CD4-positive, alpha-beta T cell (primary cell): Measurements from ENCODE around the gene WNK1. TPM values are rescaled to one million over a fixed set of nuclear protein-coding genes. Genes with fewer than 3 reads are reported as not detected.

Experiments used
- ATAC-seq: fragments of 200-7000 bp; cut with Tn5 transposase; one replicate; pipeline ENCODE4 v1.10.0; 2022; ENCODE audit warnings: mild to moderate bottlenecking; ENCODE audit not compliant: poor library complexity
- CTCF ChIA-PET: fragments of 350-600 bp; sonication (Branson Sonifier 250); formaldehyde crosslinking; loops from one replicate; lab custom pipeline; 2021; ENCODE audit warnings: antibody characterized with exemption, inconsistent platforms; lab: Charles Lee
- POLR2A ChIA-PET: fragments of 350-600 bp; sonication (Branson Sonifier 250); formaldehyde crosslinking; loops from one replicate; lab custom pipeline; 2021; ENCODE audit warnings: antibody characterized with exemption, inconsistent platforms; lab: Charles Lee
- DNase-seq, 14 experiments: peaks; one replicate each; pipeline ENCODE4 v3.0.0-alpha.2; 2013 to 2020; ENCODE audit warnings: mixed read lengths in 2 of 14
- H3K27ac ChIP-seq, 2 donors: one replicate each; pipeline versions ENCODE4 v1.5.1 to v1.7.0; 2013; ENCODE audit warnings: low read length in 2 of 2, low read depth in 1 of 2, mild to moderate bottlenecking in 1 of 2
- H3K27me3 ChIP-seq, 2 experiments: 1 replicate in 1 of 2; 2 replicates in 1 of 2; pipeline versions ENCODE4 v1.6.1 to v1.7.0; 2013; ENCODE audit warnings: low read length in 2 of 2, control low read depth in 1 of 2, mild to moderate bottlenecking in 1 of 2, moderate library complexity in 1 of 2; ENCODE audit not compliant: insufficient read depth in 2 of 2, control insufficient read depth in 1 of 2
- H3K36me3 ChIP-seq: one replicate; pipeline ENCODE4 v1.6.1; 2013; ENCODE audit warnings: low read length, control low read depth; ENCODE audit not compliant: insufficient read depth
- H3K4me1 ChIP-seq: one replicate; pipeline ENCODE4 v1.6.1; 2013; ENCODE audit warnings: low read length, control low read depth; ENCODE audit not compliant: insufficient read depth
- H3K4me3 ChIP-seq: one replicate; pipeline ENCODE4 v1.5.1; 2013; ENCODE audit warnings: mild to moderate bottlenecking, low read length, moderate library complexity
- H3K9me3 ChIP-seq, 2 experiments: 1 replicate in 1 of 2; 2 replicates in 1 of 2; pipeline versions ENCODE4 v1.6.1 to v1.7.0; 2013; ENCODE audit warnings: low read length in 2 of 2, mild to moderate bottlenecking in 2 of 2, control low read depth in 1 of 2, moderate library complexity in 1 of 2; ENCODE audit not compliant: control insufficient read depth in 1 of 2, insufficient read depth in 1 of 2
- H3K27ac Mint-ChIP-seq: one replicate; pipeline ENCODE4 v1.8.0; 2020; ENCODE audit warnings: mixed read lengths
- H3K27me3 Mint-ChIP-seq: one replicate; pipeline ENCODE4 v1.8.0; 2021; ENCODE audit warnings: mixed read lengths
- H3K36me3 Mint-ChIP-seq: one replicate; pipeline ENCODE4 v1.8.0; 2021; ENCODE audit warnings: low read depth, mixed read lengths
- H3K4me1 Mint-ChIP-seq: one replicate; pipeline ENCODE4 v1.8.0; 2021; ENCODE audit warnings: low read depth, mixed read lengths
- H3K4me3 Mint-ChIP-seq: one replicate; pipeline ENCODE4 v1.8.0; 2020; ENCODE audit warnings: mild to moderate bottlenecking, mixed read lengths
- H3K9me3 Mint-ChIP-seq: one replicate; pipeline ENCODE4 v1.8.0; 2020; ENCODE audit warnings: mixed read lengths
- CTCF ChIP-seq: fragments of 200-600 bp; IDR thresholded peaks from one replicate; pipeline ENCODE4 v1.8.0; 2022; ENCODE audit warnings: antibody characterized with exemption, mild to moderate bottlenecking
- intact Hi-C, 2 experiments: fragments of 100-400 bp; cut with DNase I in 1 of 2; cut with micrococcal nuclease in 1 of 2; formaldehyde crosslinking; loops; one replicate each; pipeline versions ENCODE4 v1.15.1 to v1.9.0; 2023 to 2025; cut with DNase I, micrococcal nuclease
- total RNA-seq, 174 experiments: library from RNA in 2 of 174; stranded (reverse) in 2 of 174; gene quantifications; one replicate each; pipeline ENCODE4 v1.2.3 and lab custom pipeline; 2021 to 2026

WNK1 gene
- total RNA-seq, 2 experiments from 2014 or later = 193 to 198 TPM

- ChIA-PET CTCF (interaction anchor here (1.2 kb wide), 1 partner anchor 34 kb away, joined by 3 read pairs; no protein-coding TSS in a partner anchor), POLR2A (interaction anchor here (0.7 to 1.1 kb wide), 3 partner anchors 12 to 162 kb away, joined by 3 to 5 read pairs (median 4); no protein-coding TSS in a partner anchor)
- DNase-seq (no peak), ATAC-seq (no peak)
- Histone ChIP-seq H3K27ac (no peak overlapping the region), H3K4me1 (peaks cover 22% of the 10 kb centered on the region), H3K36me3 (no peaks in the 10 kb centered on the region), H3K27me3 (no peaks in the 10 kb centered on the region), H3K4me3 (no peak overlapping the region), H3K9me3 (no peaks in the 10 kb centered on the region)
- Mint-ChIP-seq H3K4me1 (peaks cover 42% of the 10 kb centered on the region), H3K27me3 (no peaks in the 10 kb centered on the region), H3K36me3 (no peaks in the 10 kb centered on the region), H3K9me3 (no peaks in the 10 kb centered on the region), H3K27ac (no peak overlapping the region), H3K4me3 (no peak overlapping the region)
- intact Hi-C loops = loop anchor here in 1 of 2 experiments (5.0 kb wide), 1 partner anchor 36 kb away; the partner anchor contains the start of gene WNK1
- TF ChIP-seq CTCF = no peak
These were observed 35.9 kb upstream of the WNK1 start for GRCh38 chr12:716506-716905.

GRCh38 chr12:718756-719102 lies 33.6 kb upstream of the WNK1 start:
- peaks cover 59% of the 10 kb centered on the region for H3K4me1 Mint-ChIP-seq
- ATAC-seq (peak; percentile 37), DNase-seq (peak in 1 of 14 experiments; percentile 27)
- H3K36me3 Mint-ChIP-seq = no peaks in the 10 kb centered on the region
- no peak for TF ChIP-seq CTCF
- Histone ChIP-seq H3K4me3 (no peak overlapping the region), H3K36me3 (no peaks in the 10 kb centered on the region), H3K4me1 (peaks cover 26% of the 10 kb centered on the region), H3K9me3 (no peaks in the 10 kb centered on the region), H3K27ac (no peak overlapping the region), H3K27me3 (no peaks in the 10 kb centered on the region)
- POLR2A ChIA-PET = interaction anchor here (0.8 to 1.8 kb wide), 2 partner anchors 10 to 28 kb away, joined by 3 to 21 read pairs; no protein-coding TSS in a partner anchor
- CTCF ChIA-PET = no interaction called here
- H3K27ac Mint-ChIP-seq = peak overlapping the region; percentile 85
- intact Hi-C loops = loop anchor here in 1 of 2 experiments (5.0 kb wide), 1 partner anchor 34 kb away; the partner anchor contains the start of gene WNK1
- H3K9me3 Mint-ChIP-seq = no peaks in the 10 kb centered on the region
- peak overlapping the region; percentile 81 for H3K4me3 Mint-ChIP-seq
- H3K27me3 Mint-ChIP-seq = no peaks in the 10 kb centered on the region

- ATAC-seq (no peak), DNase-seq (no peak)
- no peaks in the 10 kb centered on the region for H3K27me3 ChIP-seq
- ChIA-PET CTCF (interaction anchor here (0.7 kb wide), 1 partner anchor 532 kb away, joined by 3 read pairs; no protein-coding TSS in a partner anchor), POLR2A (interaction anchor here (0.6 to 1.8 kb wide), 5 partner anchors 8 to 100 kb away, joined by 3 to 21 read pairs (median 3); no protein-coding TSS in a partner anchor)
- no peak overlapping the region for H3K4me3 ChIP-seq
- intact Hi-C loops = loop anchor here in 1 of 2 experiments (5.0 kb wide), 1 partner anchor 33 kb away; no protein-coding TSS in a partner anchor
- Mint-ChIP-seq H3K9me3 (no peaks in the 10 kb centered on the region), H3K27me3 (no peaks in the 10 kb centered on the region), H3K27ac (peak overlapping the region; percentile 85), H3K4me3 (peak overlapping the region; percentile 62), H3K36me3 (no peaks in the 10 kb centered on the region), H3K4me1 (peaks cover 73% of the 10 kb centered on the region)
- TF ChIP-seq CTCF = no peak
- no peak overlapping the region for H3K27ac ChIP-seq
- H3K4me1 ChIP-seq = peaks cover 36% of the 10 kb centered on the region
- no peaks in the 10 kb centered on the region for H3K9me3 ChIP-seq
- H3K36me3 ChIP-seq = no peaks in the 10 kb centered on the region
These were observed 32.0 kb upstream of the WNK1 start for GRCh38 chr12:720231-720941.
